A549 (cell line): ENCODE results near the gene APLP2.

Experiments
- CHD4 ChIP-seq: fragments of 200-600 bp; sonication (generic); IDR thresholded peaks from 2 replicates; pipeline ENCODE4 v1.6.1; 2016; ENCODE audit warnings: antibody characterized with exemption, mild to moderate bottlenecking, borderline replicate concordance
- EP300 ChIP-seq, 2 experiments: fragments of >200 bp; sonication (Bioruptor Twin); formaldehyde crosslinking; IDR thresholded peaks; 2 replicates in 1 of 2; 3 replicates in 1 of 2; pipeline ENCODE4 v1.6.1; 2016 to 2017
- ESRRA ChIP-seq: fragments of 150-350 bp; IDR thresholded peaks from 2 replicates; pipeline ENCODE4 v1.6.1; 2014; ENCODE audit warnings: mild to moderate bottlenecking, low read length, borderline replicate concordance
- JUN ChIP-seq, 2 experiments: fragments of >200 bp; sonication (Bioruptor Twin); formaldehyde crosslinking; IDR thresholded peaks; 2 replicates in 1 of 2; 3 replicates in 1 of 2; pipeline ENCODE4 v1.6.1; 2016 to 2017
- JUNB ChIP-seq: fragments of >200 bp; sonication (Bioruptor Twin); formaldehyde crosslinking; IDR thresholded peaks from 2 replicates; pipeline ENCODE4 v1.6.1; 2016
- KDM1A ChIP-seq: fragments of 200-600 bp; sonication (generic); IDR thresholded peaks from 2 replicates; pipeline ENCODE4 v1.6.1; 2016; ENCODE audit warnings: low read depth, mild to moderate bottlenecking
- MYC ChIP-seq: IDR thresholded peaks from 2 replicates; pipeline ENCODE4 v1.6.1; 2012; ENCODE audit warnings: mild to moderate bottlenecking, inconsistent platforms, low read length, improper control_type of control experiment, borderline replicate concordance
- PHF8 ChIP-seq: fragments of 200-600 bp; sonication (generic); IDR thresholded peaks from 2 replicates; pipeline ENCODE4 v1.6.1; 2016; ENCODE audit warnings: low read depth, mild to moderate bottlenecking, antibody characterized with exemption, moderate library complexity, borderline replicate concordance
- POLR2A ChIP-seq: IDR thresholded peaks from 2 replicates; pipeline ENCODE4 v1.6.1; 2012; ENCODE audit warnings: mild to moderate bottlenecking, low read length
- RAD21 ChIP-seq, 2 experiments: fragments of >200 bp in 1 of 2; sonication (Bioruptor Twin) in 1 of 2; formaldehyde crosslinking in 1 of 2; IDR thresholded peaks in 1 of 2; conservative IDR thresholded peaks in 1 of 2; 2 replicates in 1 of 2; 3 replicates in 1 of 2; pipeline ENCODE4 v1.6.1; 2012 to 2018; ENCODE audit warnings: inconsistent platforms in 1 of 2
- RFX5 ChIP-seq: fragments of 450-650 bp; IDR thresholded peaks from 2 replicates; pipeline ENCODE4 v1.7.1; 2014; ENCODE audit warnings: antibody characterized with exemption, mild to moderate bottlenecking, moderate library complexity
- ZFP36 ChIP-seq: fragments of 450-650 bp; IDR thresholded peaks from 2 replicates; pipeline ENCODE4 v1.6.1; 2014; ENCODE audit warnings: borderline replicate concordance; ENCODE audit not compliant: partially characterized antibody
- TF ChIP-seq, protein P1 (sequence below): fragments of >200 bp; sonication (Bioruptor Twin); formaldehyde crosslinking; IDR thresholded peaks from 3 replicates; pipeline ENCODE4 v1.5.1; 2016
- TF ChIP-seq, protein P2 (sequence below): fragments of 450-650 bp; IDR thresholded peaks from 2 replicates; pipeline ENCODE4 v1.6.1; 2014; ENCODE audit warnings: antibody characterized with exemption

DNA sequence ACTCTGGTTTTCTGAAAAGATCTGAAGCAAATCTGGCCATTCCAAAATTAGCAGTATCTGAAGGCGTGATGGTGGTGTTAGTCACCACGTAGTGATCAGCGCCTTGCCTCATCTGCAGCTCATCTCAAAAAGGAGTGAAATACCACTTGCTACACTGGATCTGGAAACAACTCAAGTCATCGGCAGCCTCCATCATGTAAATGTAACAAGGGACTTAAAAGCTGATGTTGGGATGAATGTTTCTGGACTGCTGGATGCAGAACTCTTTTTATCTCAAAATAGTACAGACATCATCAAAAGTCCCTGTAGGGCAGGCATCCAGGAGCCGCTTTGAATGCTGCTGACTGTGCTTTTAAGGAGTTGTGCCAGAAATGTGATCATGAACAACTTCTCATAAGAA is 14.1 kb upstream of the APLP2 start:
- TF ChIP-seq PHF8, result no peak
- TF ChIP-seq, protein P1, sequence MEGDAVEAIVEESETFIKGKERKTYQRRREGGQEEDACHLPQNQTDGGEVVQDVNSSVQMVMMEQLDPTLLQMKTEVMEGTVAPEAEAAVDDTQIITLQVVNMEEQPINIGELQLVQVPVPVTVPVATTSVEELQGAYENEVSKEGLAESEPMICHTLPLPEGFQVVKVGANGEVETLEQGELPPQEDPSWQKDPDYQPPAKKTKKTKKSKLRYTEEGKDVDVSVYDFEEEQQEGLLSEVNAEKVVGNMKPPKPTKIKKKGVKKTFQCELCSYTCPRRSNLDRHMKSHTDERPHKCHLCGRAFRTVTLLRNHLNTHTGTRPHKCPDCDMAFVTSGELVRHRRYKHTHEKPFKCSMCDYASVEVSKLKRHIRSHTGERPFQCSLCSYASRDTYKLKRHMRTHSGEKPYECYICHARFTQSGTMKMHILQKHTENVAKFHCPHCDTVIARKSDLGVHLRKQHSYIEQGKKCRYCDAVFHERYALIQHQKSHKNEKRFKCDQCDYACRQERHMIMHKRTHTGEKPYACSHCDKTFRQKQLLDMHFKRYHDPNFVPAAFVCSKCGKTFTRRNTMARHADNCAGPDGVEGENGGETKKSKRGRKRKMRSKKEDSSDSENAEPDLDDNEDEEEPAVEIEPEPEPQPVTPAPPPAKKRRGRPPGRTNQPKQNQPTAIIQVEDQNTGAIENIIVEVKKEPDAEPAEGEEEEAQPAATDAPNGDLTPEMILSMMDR, result no peak
- TF ChIP-seq CHD4, result no peak
- TF ChIP-seq ESRRA, result no peak
- no peak for TF ChIP-seq RFX5
- no peak for TF ChIP-seq KDM1A
- TF ChIP-seq RAD21 (conservative IDR thresholded peaks at IDR 0.05 in 1 of 2, IDR thresholded peaks at IDR 0.05 in 1 of 2), result no peak
- TF ChIP-seq POLR2A, result no peak
- no peak for TF ChIP-seq JUN (IDR thresholded peaks at IDR 0.05)
- TF ChIP-seq ZFP36, result no peak
- TF ChIP-seq EP300 (IDR thresholded peaks at IDR 0.05), result no peak
- TF ChIP-seq MYC, result no peak
- TF ChIP-seq, protein P2, sequence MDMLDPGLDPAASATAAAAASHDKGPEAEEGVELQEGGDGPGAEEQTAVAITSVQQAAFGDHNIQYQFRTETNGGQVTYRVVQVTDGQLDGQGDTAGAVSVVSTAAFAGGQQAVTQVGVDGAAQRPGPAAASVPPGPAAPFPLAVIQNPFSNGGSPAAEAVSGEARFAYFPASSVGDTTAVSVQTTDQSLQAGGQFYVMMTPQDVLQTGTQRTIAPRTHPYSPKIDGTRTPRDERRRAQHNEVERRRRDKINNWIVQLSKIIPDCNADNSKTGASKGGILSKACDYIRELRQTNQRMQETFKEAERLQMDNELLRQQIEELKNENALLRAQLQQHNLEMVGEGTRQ, result no peak
- TF ChIP-seq JUNB, result no peak
